Thyroid gland (tissue), 4 donors: ENCODE results near the gene PCCA. TPM values are rescaled to one million over a fixed set of nuclear protein-coding genes. Genes with fewer than 3 reads are reported as not detected.

Experiments used
- DNase-seq, 2 donors: peaks; one replicate each; pipeline ENCODE4 v3.0.0-alpha.2; 2019
- H3K27ac ChIP-seq, 3 donors: fragments of 200-600 bp; sonication (generic); 1 replicate in 2 of 3; 2 replicates in 1 of 3; pipeline ENCODE4 v1.5.1; 2016 to 2019; ENCODE audit warnings: mild to moderate bottlenecking in 1 of 3, moderate library complexity in 1 of 3
- H3K27me3 ChIP-seq: fragments of 200-600 bp; sonication (generic); one replicate; pipeline ENCODE4 v1.5.1; 2019
- H3K36me3 ChIP-seq, 2 donors: fragments of 200-600 bp; sonication (generic); one replicate each; pipeline ENCODE4 v1.5.1; 2016 to 2019
- H3K4me1 ChIP-seq, 2 donors: fragments of 200-600 bp; sonication (generic); one replicate each; pipeline ENCODE4 v1.5.1; 2017 to 2019
- H3K4me3 ChIP-seq, 3 donors: fragments of 200-600 bp; sonication (generic); replicated peaks in 1 of 3; 1 replicate in 2 of 3; 2 replicates in 1 of 3; pipeline ENCODE4 v1.5.1; 2016; ENCODE audit warnings: mild to moderate bottlenecking in 1 of 3
- H3K9me3 ChIP-seq: fragments of 200-600 bp; sonication (generic); one replicate; pipeline ENCODE4 v1.5.1; 2017
- POLR2A ChIP-seq, 2 donors: fragments of 450-650 bp; IDR thresholded peaks; one replicate each; pipeline ENCODE4 v1.6.1; 2017; ENCODE audit warnings: antibody characterized with exemption in 2 of 2, mild to moderate bottlenecking in 2 of 2, moderate library complexity in 1 of 2
- WGBS, 2 donors: methylation state at CpG; one replicate each; pipeline ENCODE4 v1.1.5; 2017; 5-methylcytosine and 5-hydroxymethylcytosine counted together
- intact Hi-C: fragments of 100-400 bp; cut with DNase I; formaldehyde crosslinking; loops from one replicate; pipeline ENCODE4 v1.15.1; 2023
- total RNA-seq, 4 donors: library from RNA; depleted of rRNA; stranded (reverse); fragments of >200 nt; gene quantifications; one replicate each; pipeline ENCODE4 v1.2.3, GENCODE V29; 2016
- TF ChIP-seq, protein P1 (sequence below), 6 experiments: fragments of 200-600 bp in 3 of 6; fragments of 450-650 bp in 3 of 6; sonication (generic) in 3 of 6; IDR thresholded peaks; one replicate each; pipeline ENCODE4 v1.5.1; 2016 to 2019; ENCODE audit warnings: antibody characterized with exemption in 6 of 6, mild to moderate bottlenecking in 2 of 6, inconsistent platforms in 1 of 6, moderate library complexity in 1 of 6

The PCCA gene
- total RNA-seq, 4 donors from 2014 or later: 54.3 to 95.2 (median 67.7) TPM

DNA sequence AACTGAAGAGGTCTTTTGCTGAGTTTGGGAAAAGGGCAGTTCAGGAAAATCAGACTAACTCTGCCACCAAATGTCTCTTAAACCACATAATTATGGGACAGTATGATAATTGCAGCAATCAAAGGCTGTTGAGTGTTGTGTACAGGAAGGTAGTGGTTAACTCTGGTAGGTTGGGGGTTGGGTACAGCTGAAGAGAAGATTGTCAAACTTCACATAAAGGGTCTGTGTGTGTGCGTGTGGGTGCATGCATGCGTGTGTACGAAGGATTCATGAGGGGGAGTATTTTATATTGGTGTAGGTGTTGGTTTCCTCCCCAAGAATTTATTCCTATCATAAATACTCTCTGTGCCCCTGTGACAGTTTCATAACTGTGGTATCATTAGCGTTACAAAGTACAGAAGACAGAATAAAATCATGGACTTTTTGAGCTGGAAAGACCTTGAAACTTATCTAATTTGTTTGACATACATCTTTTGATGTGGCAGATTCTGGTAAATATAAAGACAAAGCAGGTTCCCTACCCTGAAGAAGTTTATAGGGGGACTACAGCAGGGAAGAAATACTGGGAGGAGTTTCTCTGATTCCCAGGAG lies 94.1 kb downstream of the PCCA start:
- H3K9me3 ChIP-seq: no peaks in the 10 kb centered on the region
- intact Hi-C loops: no loop called here
- no peak for DNase-seq
- 93 to 97% methylated on average over 4 of the region's 4 CpGs for WGBS, 2 donors
- no peaks in the 10 kb centered on the region for H3K4me1 ChIP-seq
- no peak overlapping the region for H3K4me3 ChIP-seq
- H3K36me3 ChIP-seq: no peaks in the 10 kb centered on the region
- no peaks in the 10 kb centered on the region for H3K27me3 ChIP-seq
- TF ChIP-seq POLR2A (IDR thresholded peaks at IDR 0.05): no peak
- TF ChIP-seq, protein P1, sequence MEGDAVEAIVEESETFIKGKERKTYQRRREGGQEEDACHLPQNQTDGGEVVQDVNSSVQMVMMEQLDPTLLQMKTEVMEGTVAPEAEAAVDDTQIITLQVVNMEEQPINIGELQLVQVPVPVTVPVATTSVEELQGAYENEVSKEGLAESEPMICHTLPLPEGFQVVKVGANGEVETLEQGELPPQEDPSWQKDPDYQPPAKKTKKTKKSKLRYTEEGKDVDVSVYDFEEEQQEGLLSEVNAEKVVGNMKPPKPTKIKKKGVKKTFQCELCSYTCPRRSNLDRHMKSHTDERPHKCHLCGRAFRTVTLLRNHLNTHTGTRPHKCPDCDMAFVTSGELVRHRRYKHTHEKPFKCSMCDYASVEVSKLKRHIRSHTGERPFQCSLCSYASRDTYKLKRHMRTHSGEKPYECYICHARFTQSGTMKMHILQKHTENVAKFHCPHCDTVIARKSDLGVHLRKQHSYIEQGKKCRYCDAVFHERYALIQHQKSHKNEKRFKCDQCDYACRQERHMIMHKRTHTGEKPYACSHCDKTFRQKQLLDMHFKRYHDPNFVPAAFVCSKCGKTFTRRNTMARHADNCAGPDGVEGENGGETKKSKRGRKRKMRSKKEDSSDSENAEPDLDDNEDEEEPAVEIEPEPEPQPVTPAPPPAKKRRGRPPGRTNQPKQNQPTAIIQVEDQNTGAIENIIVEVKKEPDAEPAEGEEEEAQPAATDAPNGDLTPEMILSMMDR (IDR thresholded peaks at IDR 0.05): no peak
- H3K27ac ChIP-seq: no peak overlapping the region

DNA sequence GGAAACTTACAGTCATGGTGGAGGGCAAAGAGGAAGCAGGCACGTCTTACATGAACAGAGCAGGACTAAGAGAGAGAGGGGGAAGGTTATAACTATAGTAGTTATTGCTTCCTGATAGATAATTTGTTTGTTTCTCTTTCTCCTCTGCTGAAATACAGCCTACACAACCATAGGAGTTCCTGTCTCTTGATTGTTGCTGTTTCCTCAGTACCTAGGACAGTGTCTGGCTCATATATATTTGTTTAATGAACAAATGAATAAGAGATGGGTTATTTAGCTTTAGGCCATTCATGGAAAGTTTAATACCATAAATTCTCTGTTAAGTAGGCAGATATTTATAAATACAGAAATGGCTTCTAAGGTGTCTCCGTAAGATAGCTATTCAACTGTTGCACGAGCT lies 95.2 kb downstream of the PCCA start:
- intact Hi-C loops: no loop called here
- H3K27ac ChIP-seq: no peak overlapping the region
- DNase-seq: no peak
- H3K4me1 ChIP-seq: no peaks in the 10 kb centered on the region
- no peaks in the 10 kb centered on the region for H3K27me3 ChIP-seq
- no peak overlapping the region for H3K4me3 ChIP-seq
- WGBS, 2 donors: 84 to 92% methylated on average over 3 of the region's 3 CpGs
- no peaks in the 10 kb centered on the region for H3K9me3 ChIP-seq
- no peaks in the 10 kb centered on the region for H3K36me3 ChIP-seq
- TF ChIP-seq, protein P1 (IDR thresholded peaks at IDR 0.05): no peak
- no peak for TF ChIP-seq POLR2A (IDR thresholded peaks at IDR 0.05)

DNA sequence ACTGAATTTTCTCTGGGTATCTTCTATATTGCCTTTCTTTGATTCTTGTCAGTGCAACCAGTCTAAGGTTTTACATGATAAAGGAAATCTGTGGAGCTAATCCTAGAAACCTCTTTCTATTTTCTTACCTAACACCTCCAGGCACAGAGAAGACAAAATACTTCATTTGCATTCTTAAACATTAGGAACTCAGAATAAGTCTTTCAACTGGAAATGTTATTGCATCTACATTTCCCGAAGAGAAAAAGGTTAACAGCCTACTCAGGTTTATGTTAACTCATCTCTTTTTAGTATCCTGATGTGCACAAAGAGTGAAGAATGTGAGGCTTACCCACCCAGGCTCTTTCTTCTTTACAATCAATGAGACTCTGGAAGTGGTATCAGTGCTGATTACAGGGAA lies 106.7 kb downstream of the PCCA start:
- TF ChIP-seq, protein P1 (IDR thresholded peaks at IDR 0.05): no peak
- no peak for TF ChIP-seq POLR2A (IDR thresholded peaks at IDR 0.05)
- DNase-seq: no peak
- Histone ChIP-seq H3K27ac (no peak overlapping the region), H3K4me3 (no peak overlapping the region), H3K9me3 (no peaks in the 10 kb centered on the region), H3K4me1 (peaks cover 12 to 17% of the 10 kb centered on the region in 2 donors), H3K36me3 (no peaks in the 10 kb centered on the region), H3K27me3 (no peaks in the 10 kb centered on the region)
- WGBS, 2 donors: 68 to 74% methylated on average over 1 of the region's 1 CpG
- intact Hi-C loops: no loop called here

DNA sequence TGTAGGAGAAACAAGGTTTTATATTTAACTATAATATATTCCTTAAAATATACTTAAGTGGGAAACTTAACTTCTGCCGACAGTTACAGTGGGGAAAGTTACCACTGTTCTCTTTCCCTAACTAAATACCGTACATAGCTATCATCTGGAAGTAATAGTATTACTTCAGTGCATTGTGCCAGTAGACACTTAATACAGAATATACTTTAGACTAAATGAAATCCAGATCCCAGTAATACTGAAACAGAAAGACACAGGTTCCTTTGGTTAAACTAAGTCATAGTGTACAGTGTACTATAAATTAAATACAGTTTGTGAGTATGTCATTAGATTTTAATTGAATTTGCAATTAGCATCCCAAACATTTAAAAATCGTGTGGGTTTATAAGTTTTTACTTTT lies 107.5 kb downstream of the PCCA start:
- Histone ChIP-seq H3K27ac (no peak overlapping the region), H3K27me3 (no peaks in the 10 kb centered on the region), H3K4me1 (peaks cover 12 to 17% of the 10 kb centered on the region in 2 donors), H3K4me3 (no peak overlapping the region), H3K9me3 (no peaks in the 10 kb centered on the region), H3K36me3 (no peaks in the 10 kb centered on the region)
- TF ChIP-seq, protein P1 (IDR thresholded peaks at IDR 0.05): no peak
- no peak for TF ChIP-seq POLR2A (IDR thresholded peaks at IDR 0.05)
- 88 to 89% methylated on average over 3 of the region's 3 CpGs for WGBS, 2 donors
- DNase-seq: no peak
- intact Hi-C loops: no loop called here

DNA sequence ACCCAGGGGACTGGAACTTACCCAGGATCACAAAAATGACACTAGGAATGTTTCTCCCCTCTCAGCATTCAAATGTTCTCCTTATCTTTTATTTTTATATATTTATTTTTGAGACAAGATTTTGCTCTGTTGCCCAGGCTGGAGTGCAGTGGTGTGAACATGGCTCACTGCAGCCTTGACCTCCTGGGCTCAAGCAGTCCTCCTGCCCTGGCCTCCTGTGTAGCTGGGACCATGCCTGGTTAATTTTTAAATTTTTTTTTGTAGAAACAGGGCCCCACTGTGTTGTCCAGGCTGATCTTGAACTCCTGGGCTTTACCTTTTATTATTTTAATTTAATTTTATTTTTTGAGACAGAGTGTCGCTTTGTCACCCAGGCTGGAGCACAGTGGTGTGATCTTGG lies 108.2 kb downstream of the PCCA start:
- H3K27me3 ChIP-seq: no peaks in the 10 kb centered on the region
- TF ChIP-seq POLR2A (IDR thresholded peaks at IDR 0.05): no peak
- TF ChIP-seq, protein P1 (IDR thresholded peaks at IDR 0.05): no peak
- peaks cover 12 to 17% of the 10 kb centered on the region in 2 donors for H3K4me1 ChIP-seq
- no peak overlapping the region for H3K27ac ChIP-seq
- H3K36me3 ChIP-seq: no peaks in the 10 kb centered on the region
- intact Hi-C loops: no loop called here
- no peaks in the 10 kb centered on the region for H3K9me3 ChIP-seq
- 76 to 100% methylated on average over 1 of the region's 1 CpG for WGBS, 2 donors
- no peak for DNase-seq
- H3K4me3 ChIP-seq: no peak overlapping the region
